Cardiac fibroblast (primary cell): Measurements from ENCODE around the gene CYP4F2.
"Not testable (repeated sequence)": the region's sequence is repeated elsewhere in the genome, so short reads cannot be mapped to it uniquely, and the experiment has no call there.

Experiments used
- DNase-seq, 2 donors: peaks; one replicate each; pipeline versions ENCODE4 v3.0.0 to v3.0.0-alpha.2; 2010; ENCODE audit warnings: low read depth in 2 of 2
- H3K4me3 ChIP-seq, 2 donors: replicated peaks in 1 of 2; 1 replicate in 1 of 2; 2 replicates in 1 of 2; pipeline ENCODE4 v1.5.1; 2011; ENCODE audit warnings: low read depth in 2 of 2, low read length in 2 of 2, mild to moderate bottlenecking in 2 of 2, moderate library complexity in 1 of 2
- CTCF ChIP-seq: IDR thresholded peaks from one replicate; pipeline ENCODE4 v1.5.1; 2011; ENCODE audit warnings: low read depth, mild to moderate bottlenecking, low read length, inconsistent platforms

Gene CYP4F2

GRCh38 chr19:15860522-15860921, 37.4 kb downstream of the CYP4F2 start:
- no peak for DNase-seq
- H3K4me3 ChIP-seq: no peak overlapping the region
- TF ChIP-seq CTCF: no peak

GRCh38 chr19:15859187-15859586, 38.7 kb downstream of the CYP4F2 start:
- no peak overlapping the region for H3K4me3 ChIP-seq
- no peak for DNase-seq
- no peak for TF ChIP-seq CTCF

- no peak for DNase-seq
- H3K4me3 ChIP-seq: no peak overlapping the region
- TF ChIP-seq CTCF: no peak
These were observed 47.5 kb downstream of the CYP4F2 start for GRCh38 chr19:15850385-15850784.

GRCh38 chr19:15846923-15847322, 51.0 kb downstream of the CYP4F2 start:
- no peak for TF ChIP-seq CTCF
- no peak for DNase-seq
- H3K4me3 ChIP-seq: no peak overlapping the region

- not testable (repeated sequence) for H3K4me3 ChIP-seq, DNase-seq
These were observed 54.0 kb downstream of the CYP4F2 start for GRCh38 chr19:15843894-15844222.

GRCh38 chr19:15843203-15843893, 54.5 kb downstream of the CYP4F2 start:
- no peak for TF ChIP-seq CTCF
- DNase-seq: no peak
- no peak overlapping the region for H3K4me3 ChIP-seq

- DNase-seq: no peak
- H3K4me3 ChIP-seq: no peak overlapping the region
- TF ChIP-seq CTCF: no peak
These were observed 55.9 kb downstream of the CYP4F2 start for GRCh38 chr19:15841875-15842569.
